ENCODE data around the gene PEMT. TPM values are rescaled to one million over a fixed set of nuclear protein-coding genes. Genes with fewer than 3 reads are reported as not detected.
A peak's percentile ranks its signal among the peaks of the same experiment; 100 is the strongest.

The PEMT gene
- total RNA-seq, 2 donors from 2014 or later: 15.7 to 22.1 TPM

DNA sequence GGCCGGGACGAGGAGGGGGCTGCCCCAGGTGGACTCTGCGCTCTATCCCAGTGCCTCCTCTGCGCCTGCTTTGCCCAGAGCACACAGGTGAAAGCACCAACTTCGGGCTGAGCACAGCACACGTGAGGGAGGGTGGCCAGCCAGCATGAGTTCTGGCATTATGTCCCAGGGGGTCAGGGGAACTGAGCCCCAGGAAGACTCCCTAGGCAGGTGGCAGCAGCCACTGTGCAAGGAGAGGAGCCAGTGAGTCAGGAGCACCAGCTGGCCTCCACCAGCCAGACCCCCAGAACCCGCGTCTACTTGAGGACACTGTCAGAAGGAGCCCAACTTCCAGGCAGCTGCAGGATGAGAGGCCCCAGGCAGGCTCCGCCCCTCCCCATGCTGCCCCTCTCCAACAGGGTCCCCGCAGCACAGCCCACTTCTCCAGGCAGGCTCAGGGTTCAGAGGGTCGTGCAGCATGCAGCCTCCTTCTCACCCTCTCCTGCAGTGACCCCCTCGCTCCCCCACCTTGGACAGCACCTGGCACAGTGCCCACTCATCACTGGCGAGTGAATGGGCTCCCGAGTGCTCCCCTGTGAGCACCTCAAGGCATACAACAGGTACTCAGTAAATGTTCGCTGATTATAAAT lies 51.1 kb downstream of the PEMT start:
- Histone ChIP-seq H3K27me3 (replicated peaks; ENCODE audit: insufficient read depth) (no peaks in the 10 kb centered on the region), H3K27ac (no peak overlapping the region), H3K4me1 (ENCODE audit: control insufficient read depth in 1 of 2, low read depth in 2 of 2) (peaks cover 26 to 74% of the 10 kb centered on the region in 2 donors), H3K4me3 (no peak overlapping the region), H3K9me3 (no peaks in the 10 kb centered on the region), H3K36me3 (no peaks in the 10 kb centered on the region)
- ATAC-seq (ENCODE audit: insufficient number of reproducible peaks, low FRiP score, low read depth) (no peak), DNase-seq (ENCODE audit: low spot score) (no peak)
- TF ChIP-seq, protein P1, sequence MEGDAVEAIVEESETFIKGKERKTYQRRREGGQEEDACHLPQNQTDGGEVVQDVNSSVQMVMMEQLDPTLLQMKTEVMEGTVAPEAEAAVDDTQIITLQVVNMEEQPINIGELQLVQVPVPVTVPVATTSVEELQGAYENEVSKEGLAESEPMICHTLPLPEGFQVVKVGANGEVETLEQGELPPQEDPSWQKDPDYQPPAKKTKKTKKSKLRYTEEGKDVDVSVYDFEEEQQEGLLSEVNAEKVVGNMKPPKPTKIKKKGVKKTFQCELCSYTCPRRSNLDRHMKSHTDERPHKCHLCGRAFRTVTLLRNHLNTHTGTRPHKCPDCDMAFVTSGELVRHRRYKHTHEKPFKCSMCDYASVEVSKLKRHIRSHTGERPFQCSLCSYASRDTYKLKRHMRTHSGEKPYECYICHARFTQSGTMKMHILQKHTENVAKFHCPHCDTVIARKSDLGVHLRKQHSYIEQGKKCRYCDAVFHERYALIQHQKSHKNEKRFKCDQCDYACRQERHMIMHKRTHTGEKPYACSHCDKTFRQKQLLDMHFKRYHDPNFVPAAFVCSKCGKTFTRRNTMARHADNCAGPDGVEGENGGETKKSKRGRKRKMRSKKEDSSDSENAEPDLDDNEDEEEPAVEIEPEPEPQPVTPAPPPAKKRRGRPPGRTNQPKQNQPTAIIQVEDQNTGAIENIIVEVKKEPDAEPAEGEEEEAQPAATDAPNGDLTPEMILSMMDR (IDR thresholded peaks at IDR 0.05): no peak

DNA sequence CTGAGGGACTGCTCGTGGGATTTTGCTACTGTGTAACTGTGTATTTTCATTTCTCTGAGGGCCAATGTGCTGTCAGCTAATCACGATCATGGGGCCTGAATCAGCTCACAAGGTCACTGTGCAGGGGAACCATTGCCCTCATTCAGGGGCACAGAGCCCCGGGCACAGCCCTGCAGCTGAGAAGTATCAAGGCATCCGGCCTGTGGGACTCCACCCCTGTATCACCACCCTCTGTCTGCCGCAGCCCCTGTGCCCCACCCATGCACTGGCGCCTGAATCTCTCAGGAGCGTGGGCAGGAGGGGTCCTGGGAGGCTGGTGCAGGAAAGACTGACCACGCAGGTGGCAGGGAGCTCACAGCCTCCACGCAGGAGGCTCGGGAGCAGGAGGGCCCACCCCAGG lies 51.9 kb downstream of the PEMT start:
- no peak for DNase-seq (ENCODE audit: low spot score)
- Histone ChIP-seq H3K36me3 (no peaks in the 10 kb centered on the region), H3K4me3 (no peak overlapping the region), H3K4me1 (ENCODE audit: control insufficient read depth in 1 of 2, low read depth in 2 of 2) (peaks cover 22 to 67% of the 10 kb centered on the region in 2 donors), H3K27ac (peak overlapping the region in 1 of 2 donors; percentile 45), H3K27me3 (replicated peaks; ENCODE audit: insufficient read depth) (no peaks in the 10 kb centered on the region), H3K9me3 (no peaks in the 10 kb centered on the region)
- ATAC-seq (ENCODE audit: insufficient number of reproducible peaks, low FRiP score, low read depth): no peak
- TF ChIP-seq, protein P1 (IDR thresholded peaks at IDR 0.05): no peak

DNA sequence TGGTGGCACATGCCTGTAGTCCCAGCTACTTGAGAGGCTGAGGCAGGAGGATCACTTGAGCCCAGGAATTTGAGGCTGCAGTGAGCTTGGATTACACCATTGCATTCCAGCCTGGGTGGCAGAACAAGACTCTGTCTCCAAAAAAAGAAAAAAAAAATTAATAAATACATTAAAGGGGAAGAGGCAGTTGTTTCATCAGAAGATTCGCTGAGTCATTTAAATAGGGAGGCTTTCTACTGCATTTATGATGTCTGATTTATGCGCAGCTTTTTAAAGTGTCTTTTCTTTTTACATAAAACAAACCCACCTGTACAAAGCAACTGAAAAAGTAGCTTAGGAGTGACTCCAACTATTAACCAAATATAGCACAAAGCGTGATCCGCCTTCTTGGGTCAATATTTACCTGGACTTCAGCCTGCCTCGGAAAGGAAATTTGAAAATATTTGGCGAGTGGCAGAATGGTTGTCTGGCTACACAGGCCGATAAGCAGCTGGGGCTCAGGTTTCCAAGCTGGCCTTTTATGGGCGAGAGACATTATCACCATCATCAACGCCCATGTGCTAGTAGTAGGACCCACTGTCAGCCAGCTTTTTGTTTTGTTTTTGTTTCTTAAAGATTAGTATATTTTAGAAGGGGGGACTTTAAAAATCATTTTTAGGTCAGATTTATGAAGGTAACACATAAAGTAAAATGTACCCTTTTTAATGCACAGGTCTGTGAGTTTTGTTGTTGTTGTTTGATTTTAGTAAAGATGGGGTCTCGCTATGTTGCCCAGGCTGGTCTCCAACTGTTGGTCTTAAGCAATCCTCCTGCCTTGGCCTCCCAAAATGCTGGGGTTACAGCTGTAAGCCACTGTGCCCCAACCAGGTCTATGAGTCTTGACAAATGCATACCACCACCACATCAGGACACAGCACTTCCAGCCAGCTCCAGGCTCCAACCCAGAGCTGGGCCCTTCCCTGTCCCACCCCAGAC lies 52.8 kb downstream of the PEMT start:
- Histone ChIP-seq H3K27ac (peak overlapping the region in 1 of 2 donors; percentile 45), H3K9me3 (no peaks in the 10 kb centered on the region), H3K4me1 (ENCODE audit: control insufficient read depth in 1 of 2, low read depth in 2 of 2) (peaks cover 22 to 58% of the 10 kb centered on the region in 2 donors), H3K27me3 (replicated peaks; ENCODE audit: insufficient read depth) (no peaks in the 10 kb centered on the region), H3K4me3 (peak overlapping the region; percentile 16), H3K36me3 (no peaks in the 10 kb centered on the region)
- ATAC-seq (ENCODE audit: insufficient number of reproducible peaks, low FRiP score, low read depth) (no peak), DNase-seq (ENCODE audit: low spot score) (no peak)
- TF ChIP-seq, protein P1 (IDR thresholded peaks at IDR 0.05): no peak

GRCh38 chr17:17537311-17538099 lies 54.0 kb downstream of the PEMT start:
- Histone ChIP-seq H3K27ac (peak overlapping the region in 1 of 2 donors; percentile 30), H3K9me3 (no peaks in the 10 kb centered on the region), H3K4me3 (no peak overlapping the region), H3K4me1 (ENCODE audit: control insufficient read depth in 1 of 2, low read depth in 2 of 2) (peaks cover 22 to 52% of the 10 kb centered on the region in 2 donors), H3K27me3 (replicated peaks; ENCODE audit: insufficient read depth) (no peaks in the 10 kb centered on the region), H3K36me3 (no peaks in the 10 kb centered on the region)
- ATAC-seq (ENCODE audit: insufficient number of reproducible peaks, low FRiP score, low read depth): no peak
- no peak for DNase-seq (ENCODE audit: low spot score)
- TF ChIP-seq, protein P1 (IDR thresholded peaks at IDR 0.05): no peak
